Measurements from ENCODE around the gene NUFIP1.

- no peak for TF ChIP-seq CTCF (IDR thresholded peaks at IDR 0.05)
- TF ChIP-seq POLR2A (IDR thresholded peaks at IDR 0.05): no peak
These were observed 38.1 kb downstream of the NUFIP1 start for GRCh38 chr13:44951184-44951583.
